Neural cell (in vitro differentiated cells): ENCODE measurements around the gene LUC7L2.

Experiments used
- CTCF ChIP-seq: fragments of 450-650 bp; IDR thresholded peaks from 2 replicates; pipeline ENCODE4 v1.5.1; 2014; ENCODE audit warnings: antibody characterized with exemption, mild to moderate bottlenecking, moderate library complexity; ENCODE audit not compliant: poor library complexity, severe bottlenecking
- POLR2AphosphoS5 ChIP-seq: IDR thresholded peaks from 2 replicates; pipeline ENCODE4 v1.6.1; 2012
- RAD21 ChIP-seq: fragments of 450-650 bp; conservative IDR thresholded peaks from 2 replicates; pipeline ENCODE4 v1.6.1; 2014; ENCODE audit warnings: antibody characterized with exemption, mild to moderate bottlenecking, moderate library complexity
- TAF1 ChIP-seq: IDR thresholded peaks from 2 replicates; pipeline ENCODE4 v1.6.1; 2012; ENCODE audit warnings: low read depth

- TF ChIP-seq CTCF: no peak
- TF ChIP-seq POLR2AphosphoS5: no peak
- TF ChIP-seq RAD21: no peak
- no peak for TF ChIP-seq TAF1
Observed at GRCh38 chr7:139416405-139416804, 56.7 kb downstream of the LUC7L2 start.
